Left cardiac atrium (tissue), 4 donors: ENCODE data around the gene SLC5A2. TPM values are rescaled to one million over a fixed set of nuclear protein-coding genes. Genes with fewer than 3 reads are reported as not detected.
"Not testable (repeated sequence)": the region's sequence is repeated elsewhere in the genome, so short reads cannot be mapped to it uniquely, and the experiment has no call there.

ENCODE experiments used
- ATAC-seq, 2 donors: fragments of 200-7000 bp; cut with Tn5 transposase; one replicate each; pipeline ENCODE4 v1.9.1; 2020; ENCODE audit warnings: mild to moderate bottlenecking in 2 of 2, moderate library complexity in 2 of 2
- DNase-seq: peaks from one replicate; pipeline ENCODE4 v3.0.0-alpha.2; 2020
- intact Hi-C, 2 donors: fragments of 100-400 bp; cut with DNase I; formaldehyde crosslinking; loops; one replicate each; pipeline versions ENCODE4 v1.14.1 to v1.15.1; 2022 to 2023
- total RNA-seq, 2 donors: library from RNA; stranded (reverse); fragmentation: NEBNext Ultra II Directional; extraction: Animal tissue kit (Norgen Biotek cat#: 25700); gene quantifications; one replicate each; pipeline ENCODE4 v1.2.1, GENCODE V29; 2021
- donor health status: DM: no; HTN: yes; CAD: no.
- donor health status: DM: no; HTN: yes; CAD: no; lungs with severe emphysema.
- donor health status: DM: yes; HTN: yes; CAD: no.
- donor health status: Dilated cardiomyopathy.

Gene SLC5A2
- total RNA-seq, 2 donors from 2014 or later: not detected

- peak; percentile 9 for ATAC-seq
- no peak for DNase-seq
- intact Hi-C loops: loop anchor here in 1 of 2 donors (10.0 kb wide), 2 partner anchors 206 to 366 kb away; partner anchors contain the start of gene ZNF267
Measured at GRCh38 chr16:31508706-31509195, 25.8 kb downstream of the SLC5A2 start.

- ATAC-seq (no peak), DNase-seq (no peak)
- intact Hi-C loops: no loop called here
Measured at GRCh38 chr16:31513126-31513525, 30.2 kb downstream of the SLC5A2 start.

- ATAC-seq (no peak), DNase-seq (no peak)
- intact Hi-C loops: no loop called here
Measured at GRCh38 chr16:31513884-31514283, 31.0 kb downstream of the SLC5A2 start.

- DNase-seq (no peak), ATAC-seq (no peak)
- intact Hi-C loops: no loop called here
Measured at GRCh38 chr16:31517800-31518402, 35.0 kb downstream of the SLC5A2 start.

GRCh38 chr16:31519759-31520431 is 37.0 kb downstream of the SLC5A2 start:
- intact Hi-C loops: no loop called here
- ATAC-seq (no peak), DNase-seq (no peak)

GRCh38 chr16:31521368-31521767 is 38.4 kb downstream of the SLC5A2 start:
- DNase-seq (no peak), ATAC-seq (no peak)
- intact Hi-C loops: no loop called here

- intact Hi-C loops: no loop called here
- no peak for ATAC-seq
- DNase-seq: no peak
Measured at GRCh38 chr16:31522071-31522470, 39.1 kb downstream of the SLC5A2 start.

GRCh38 chr16:31523768-31524167 is 40.8 kb downstream of the SLC5A2 start:
- DNase-seq, intact Hi-C loops, ATAC-seq: not testable (repeated sequence)

GRCh38 chr16:31525113-31525512 is 42.2 kb downstream of the SLC5A2 start:
- ATAC-seq: no peak
- intact Hi-C loops: no loop called here
- DNase-seq: no peak

GRCh38 chr16:31527734-31528274 is 44.9 kb downstream of the SLC5A2 start, which contains the start of gene AHSP:
AHSP (plus strand) TSS chr16:31527900; CDS start chr16:31528140, 240 bp downstream.
- DNase-seq: no peak
- ATAC-seq: no peak
- intact Hi-C loops: no loop called here

GRCh38 chr16:31528523-31529107 is 45.7 kb downstream of the SLC5A2 start:
- intact Hi-C loops: no loop called here
- DNase-seq: no peak
- peak in 1 of 2 donors; percentile 21 for ATAC-seq

- peak; percentile 57 to 60 for ATAC-seq
- DNase-seq: no peak
- intact Hi-C loops: no loop called here
Measured at GRCh38 chr16:31529108-31529936, 46.4 kb downstream of the SLC5A2 start.

- intact Hi-C loops: no loop called here
- DNase-seq: no peak
- ATAC-seq: peak in 1 of 2 donors; percentile 18
Measured at GRCh38 chr16:31529937-31530312, 47.0 kb downstream of the SLC5A2 start.

- ATAC-seq: no peak
- intact Hi-C loops: no loop called here
- DNase-seq: no peak
Measured at GRCh38 chr16:31530405-31530804, 47.5 kb downstream of the SLC5A2 start.

GRCh38 chr16:31531096-31531495 is 48.2 kb downstream of the SLC5A2 start:
- DNase-seq (no peak), ATAC-seq (no peak)
- intact Hi-C loops: no loop called here

- DNase-seq (no peak), ATAC-seq (no peak)
- intact Hi-C loops: no loop called here
Measured at GRCh38 chr16:31532120-31532519, 49.2 kb downstream of the SLC5A2 start.

- intact Hi-C loops: no loop called here
- DNase-seq (no peak), ATAC-seq (no peak)
Measured at GRCh38 chr16:31532896-31533295, 50.0 kb downstream of the SLC5A2 start.

GRCh38 chr16:31535737-31536136 is 52.8 kb downstream of the SLC5A2 start:
- no peak for DNase-seq
- ATAC-seq: no peak

GRCh38 chr16:31536804-31537361 is 54.0 kb downstream of the SLC5A2 start:
- no peak for ATAC-seq
- no peak for DNase-seq
- intact Hi-C loops: no loop called here

More at GRCh38 chr16:31535737-31536136, 52.8 kb downstream of the SLC5A2 start:
- intact Hi-C loops: no loop called here
